Esophagus squamous epithelium (tissue), 4 donors: ENCODE measurements around the gene RTEL1.

Experiments used
- POLR2A ChIP-seq, 4 donors: fragments of 450-650 bp; IDR thresholded peaks; one replicate each; pipeline ENCODE4 v1.6.1; 2017; ENCODE audit warnings: antibody characterized with exemption in 4 of 4, mild to moderate bottlenecking in 4 of 4, moderate library complexity in 3 of 4
- TF ChIP-seq, protein P1 (sequence below), 6 experiments: fragments of 450-650 bp in 4 of 6; fragments of 200-600 bp in 2 of 6; sonication (generic) in 2 of 6; IDR thresholded peaks; one replicate each; pipeline ENCODE4 v1.5.1; 2016 to 2019; ENCODE audit warnings: antibody characterized with exemption in 6 of 6, mild to moderate bottlenecking in 4 of 6, moderate library complexity in 4 of 6

DNA sequence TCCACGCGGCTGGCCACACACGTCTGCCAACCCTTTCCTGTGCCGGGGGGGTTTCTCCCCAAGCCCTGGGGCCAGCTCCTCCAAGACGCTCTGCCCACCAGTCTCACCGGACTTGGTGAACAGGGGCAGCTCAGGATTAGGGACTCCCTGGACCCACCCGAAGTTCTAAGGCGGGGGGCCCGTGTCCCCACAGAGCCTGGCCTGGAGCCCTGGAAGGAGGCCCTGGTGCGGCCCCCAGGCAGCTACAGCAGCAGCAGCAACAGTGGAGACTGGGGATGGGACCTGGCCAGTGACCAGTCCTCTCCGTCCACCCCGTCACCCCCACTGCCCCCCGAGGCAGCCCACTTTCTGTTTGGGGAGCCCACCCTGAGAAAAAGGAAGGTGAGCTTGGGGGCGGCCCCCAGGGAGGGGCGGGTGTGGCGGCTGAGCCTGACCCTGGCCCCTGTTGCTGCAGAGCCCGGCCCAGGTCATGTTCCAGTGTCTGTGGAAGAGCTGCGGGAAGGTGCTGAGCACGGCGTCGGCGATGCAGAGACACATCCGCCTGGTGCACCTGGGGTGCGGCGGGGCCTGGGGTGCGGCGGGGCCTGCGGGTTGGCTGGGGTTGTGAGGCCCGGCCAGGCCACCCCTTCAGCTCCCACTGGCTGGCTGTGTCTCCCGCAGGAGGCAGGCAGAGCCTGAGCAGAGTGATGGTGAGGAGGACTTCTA lies 83.7 kb downstream of the RTEL1 start:
- TF ChIP-seq, protein P1, sequence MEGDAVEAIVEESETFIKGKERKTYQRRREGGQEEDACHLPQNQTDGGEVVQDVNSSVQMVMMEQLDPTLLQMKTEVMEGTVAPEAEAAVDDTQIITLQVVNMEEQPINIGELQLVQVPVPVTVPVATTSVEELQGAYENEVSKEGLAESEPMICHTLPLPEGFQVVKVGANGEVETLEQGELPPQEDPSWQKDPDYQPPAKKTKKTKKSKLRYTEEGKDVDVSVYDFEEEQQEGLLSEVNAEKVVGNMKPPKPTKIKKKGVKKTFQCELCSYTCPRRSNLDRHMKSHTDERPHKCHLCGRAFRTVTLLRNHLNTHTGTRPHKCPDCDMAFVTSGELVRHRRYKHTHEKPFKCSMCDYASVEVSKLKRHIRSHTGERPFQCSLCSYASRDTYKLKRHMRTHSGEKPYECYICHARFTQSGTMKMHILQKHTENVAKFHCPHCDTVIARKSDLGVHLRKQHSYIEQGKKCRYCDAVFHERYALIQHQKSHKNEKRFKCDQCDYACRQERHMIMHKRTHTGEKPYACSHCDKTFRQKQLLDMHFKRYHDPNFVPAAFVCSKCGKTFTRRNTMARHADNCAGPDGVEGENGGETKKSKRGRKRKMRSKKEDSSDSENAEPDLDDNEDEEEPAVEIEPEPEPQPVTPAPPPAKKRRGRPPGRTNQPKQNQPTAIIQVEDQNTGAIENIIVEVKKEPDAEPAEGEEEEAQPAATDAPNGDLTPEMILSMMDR (IDR thresholded peaks at IDR 0.05): no peak
- no peak for TF ChIP-seq POLR2A (IDR thresholded peaks at IDR 0.05)
